ENCODE data around the gene RBM34.
"Not testable (repeated sequence)": the region's sequence is repeated elsewhere in the genome, so short reads cannot be mapped to it uniquely, and the experiment has no call there.

The RBM34 gene

GRCh38 chr1:235205687-235206086 lies 44.6 kb upstream of the RBM34 start:
- Histone ChIP-seq H3K79me2 (ENCODE audit: insufficient read depth, low read length) (no peaks in the 10 kb centered on the region), H3K9ac (ENCODE audit: low read depth, low read length, poor library complexity, severe bottlenecking) (no peak overlapping the region), H3K36me3 (ENCODE audit: insufficient read depth, low read length) (peaks cover 15% of the 10 kb centered on the region), H4K20me1 (ENCODE audit: insufficient read depth, low read length, poor library complexity, severe bottlenecking) (peaks cover 9% of the 10 kb centered on the region), H3K4me2 (ENCODE audit: low read depth, low read length, poor library complexity, severe bottlenecking) (no peak overlapping the region), H3K4me3 (ENCODE audit: low read length, poor library complexity, severe bottlenecking) (no peak overlapping the region), H3K9me2 (replicated peaks; ENCODE audit: low read depth, low read length) (no peaks in the 10 kb centered on the region), H2AFZ (ENCODE audit: low read length) (no peak overlapping the region), H3K27me3 (ENCODE audit: insufficient read depth, low read length, poor library complexity, severe bottlenecking) (no peaks in the 10 kb centered on the region), H3K4me1 (ENCODE audit: insufficient read depth, low read length, poor library complexity, severe bottlenecking) (peaks cover 8% of the 10 kb centered on the region), H3F3A (ENCODE audit: low read depth) (no peaks in the 10 kb centered on the region), H3K9me3 (ENCODE audit: insufficient read depth, low read depth, low read length) (no peaks in the 10 kb centered on the region)
- TF ChIP-seq, protein P1, sequence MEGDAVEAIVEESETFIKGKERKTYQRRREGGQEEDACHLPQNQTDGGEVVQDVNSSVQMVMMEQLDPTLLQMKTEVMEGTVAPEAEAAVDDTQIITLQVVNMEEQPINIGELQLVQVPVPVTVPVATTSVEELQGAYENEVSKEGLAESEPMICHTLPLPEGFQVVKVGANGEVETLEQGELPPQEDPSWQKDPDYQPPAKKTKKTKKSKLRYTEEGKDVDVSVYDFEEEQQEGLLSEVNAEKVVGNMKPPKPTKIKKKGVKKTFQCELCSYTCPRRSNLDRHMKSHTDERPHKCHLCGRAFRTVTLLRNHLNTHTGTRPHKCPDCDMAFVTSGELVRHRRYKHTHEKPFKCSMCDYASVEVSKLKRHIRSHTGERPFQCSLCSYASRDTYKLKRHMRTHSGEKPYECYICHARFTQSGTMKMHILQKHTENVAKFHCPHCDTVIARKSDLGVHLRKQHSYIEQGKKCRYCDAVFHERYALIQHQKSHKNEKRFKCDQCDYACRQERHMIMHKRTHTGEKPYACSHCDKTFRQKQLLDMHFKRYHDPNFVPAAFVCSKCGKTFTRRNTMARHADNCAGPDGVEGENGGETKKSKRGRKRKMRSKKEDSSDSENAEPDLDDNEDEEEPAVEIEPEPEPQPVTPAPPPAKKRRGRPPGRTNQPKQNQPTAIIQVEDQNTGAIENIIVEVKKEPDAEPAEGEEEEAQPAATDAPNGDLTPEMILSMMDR (conservative IDR thresholded peaks at IDR 0.05; ENCODE audit: low read length) = no peak
- TF ChIP-seq EZH2phosphoT487 (IDR thresholded peaks at IDR 0.05; ENCODE audit: borderline replicate concordance) = no peak

- Histone ChIP-seq H3K9me3 (ENCODE audit: insufficient read depth, low read depth, low read length) (no peaks in the 10 kb centered on the region), H3F3A (ENCODE audit: low read depth) (no peaks in the 10 kb centered on the region), H3K4me2 (ENCODE audit: low read depth, low read length, poor library complexity, severe bottlenecking) (no peak overlapping the region), H3K36me3 (ENCODE audit: insufficient read depth, low read length) (peaks cover 4% of the 10 kb centered on the region; the same call in 1 of the 2 replicates), H3K4me1 (ENCODE audit: insufficient read depth, low read length, poor library complexity, severe bottlenecking) (peaks cover 8% of the 10 kb centered on the region), H2AFZ (ENCODE audit: low read length) (no peak overlapping the region), H3K9me2 (replicated peaks; ENCODE audit: low read depth, low read length) (no peaks in the 10 kb centered on the region), H3K4me3 (ENCODE audit: low read length, poor library complexity, severe bottlenecking) (no peak overlapping the region), H3K9ac (ENCODE audit: low read depth, low read length, poor library complexity, severe bottlenecking) (no peak overlapping the region), H3K79me2 (ENCODE audit: insufficient read depth, low read length) (no peaks in the 10 kb centered on the region), H3K27me3 (ENCODE audit: insufficient read depth, low read length, poor library complexity, severe bottlenecking) (no peaks in the 10 kb centered on the region), H4K20me1 (ENCODE audit: insufficient read depth, low read length, poor library complexity, severe bottlenecking) (peaks cover 9% of the 10 kb centered on the region)
- TF ChIP-seq, protein P1 (conservative IDR thresholded peaks at IDR 0.05; ENCODE audit: low read length) = no peak
- TF ChIP-seq EZH2phosphoT487 (IDR thresholded peaks at IDR 0.05; ENCODE audit: borderline replicate concordance) = no peak
Measured at GRCh38 chr1:235203428-235203827, 42.4 kb upstream of the RBM34 start.

DNA sequence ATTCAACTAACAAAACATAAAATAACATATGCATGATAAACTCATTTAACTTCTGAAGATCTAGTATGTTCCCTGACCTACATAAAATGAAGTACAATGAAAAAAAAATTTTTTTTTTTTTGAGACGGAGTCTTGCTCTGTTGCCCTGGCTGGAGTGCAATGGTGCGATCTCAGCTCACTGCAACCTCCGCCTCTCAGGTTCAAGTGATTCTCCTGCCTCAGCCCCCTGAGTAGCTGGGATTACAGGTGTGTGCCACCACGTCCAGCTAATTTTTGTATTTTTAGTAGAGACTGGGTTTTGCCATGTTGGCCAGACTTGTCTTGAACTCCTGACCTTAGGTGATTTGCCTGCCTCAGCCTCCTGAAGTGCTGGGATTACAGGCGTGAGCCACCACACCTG lies 41.4 kb upstream of the RBM34 start:
- not testable (repeated sequence) for H3K9me3 ChIP-seq (ENCODE audit: insufficient read depth, low read depth, low read length); H3K4me3 ChIP-seq (ENCODE audit: low read length, poor library complexity, severe bottlenecking); H3K4me1 ChIP-seq (ENCODE audit: insufficient read depth, low read length, poor library complexity, severe bottlenecking); H3K27me3 ChIP-seq (ENCODE audit: insufficient read depth, low read length, poor library complexity, severe bottlenecking); H3F3A ChIP-seq (ENCODE audit: low read depth); H2AFZ ChIP-seq (ENCODE audit: low read length); H3K9ac ChIP-seq (ENCODE audit: low read depth, low read length, poor library complexity, severe bottlenecking); H3K9me2 ChIP-seq (replicated peaks; ENCODE audit: low read depth, low read length); H4K20me1 ChIP-seq (ENCODE audit: insufficient read depth, low read length, poor library complexity, severe bottlenecking); H3K36me3 ChIP-seq (ENCODE audit: insufficient read depth, low read length); H3K79me2 ChIP-seq (ENCODE audit: insufficient read depth, low read length); H3K4me2 ChIP-seq (ENCODE audit: low read depth, low read length, poor library complexity, severe bottlenecking)

GRCh38 chr1:235199441-235199840 lies 38.4 kb upstream of the RBM34 start:
- Histone ChIP-seq H3K4me2 (ENCODE audit: low read depth, low read length, poor library complexity, severe bottlenecking) (no peak overlapping the region), H3K4me3 (ENCODE audit: low read length, poor library complexity, severe bottlenecking) (no peak overlapping the region), H3K9me2 (replicated peaks; ENCODE audit: low read depth, low read length) (no peaks in the 10 kb centered on the region), H3K36me3 (ENCODE audit: insufficient read depth, low read length) (peaks cover 16% of the 10 kb centered on the region; the same call in 1 of the 2 replicates), H3F3A (ENCODE audit: low read depth) (no peaks in the 10 kb centered on the region), H3K79me2 (ENCODE audit: insufficient read depth, low read length) (no peaks in the 10 kb centered on the region), H3K27me3 (ENCODE audit: insufficient read depth, low read length, poor library complexity, severe bottlenecking) (no peaks in the 10 kb centered on the region), H4K20me1 (ENCODE audit: insufficient read depth, low read length, poor library complexity, severe bottlenecking) (no peaks in the 10 kb centered on the region), H3K9me3 (ENCODE audit: insufficient read depth, low read depth, low read length) (no peaks in the 10 kb centered on the region), H3K9ac (ENCODE audit: low read depth, low read length, poor library complexity, severe bottlenecking) (no peak overlapping the region), H2AFZ (ENCODE audit: low read length) (no peak overlapping the region), H3K4me1 (ENCODE audit: insufficient read depth, low read length, poor library complexity, severe bottlenecking) (no peaks in the 10 kb centered on the region)
- TF ChIP-seq, protein P1 (conservative IDR thresholded peaks at IDR 0.05; ENCODE audit: low read length) = no peak
- TF ChIP-seq EZH2phosphoT487 (IDR thresholded peaks at IDR 0.05; ENCODE audit: borderline replicate concordance) = no peak

All from Loucy (cell line).